Esophagus squamous epithelium (tissue), 4 donors: ENCODE data around the gene WNT5A.

ENCODE experiments used
- CTCF ChIP-seq, 6 experiments: fragments of 450-650 bp in 4 of 6; fragments of 200-600 bp in 2 of 6; sonication (generic) in 2 of 6; IDR thresholded peaks; one replicate each; pipeline ENCODE4 v1.5.1; 2016 to 2019; ENCODE audit warnings: antibody characterized with exemption in 6 of 6, mild to moderate bottlenecking in 4 of 6, moderate library complexity in 4 of 6
- POLR2A ChIP-seq, 4 donors: fragments of 450-650 bp; IDR thresholded peaks; one replicate each; pipeline ENCODE4 v1.6.1; 2017; ENCODE audit warnings: antibody characterized with exemption in 4 of 4, mild to moderate bottlenecking in 4 of 4, moderate library complexity in 3 of 4

GRCh38 chr3:55446850-55447249 is 40.3 kb downstream of the WNT5A start:
- no peak for TF ChIP-seq CTCF (IDR thresholded peaks at IDR 0.05)
- no peak for TF ChIP-seq POLR2A (IDR thresholded peaks at IDR 0.05)
